ENCODE measurements around the gene DRC3. TPM values are rescaled to one million over a fixed set of nuclear protein-coding genes. Genes with fewer than 3 reads are reported as not detected.
A peak's percentile ranks its signal among the peaks of the same experiment; 100 is the strongest.

Gene DRC3
- total and polyA plus RNA-seq, 7 donors: 0.39 to 1.8 (median 0.69) TPM

DNA sequence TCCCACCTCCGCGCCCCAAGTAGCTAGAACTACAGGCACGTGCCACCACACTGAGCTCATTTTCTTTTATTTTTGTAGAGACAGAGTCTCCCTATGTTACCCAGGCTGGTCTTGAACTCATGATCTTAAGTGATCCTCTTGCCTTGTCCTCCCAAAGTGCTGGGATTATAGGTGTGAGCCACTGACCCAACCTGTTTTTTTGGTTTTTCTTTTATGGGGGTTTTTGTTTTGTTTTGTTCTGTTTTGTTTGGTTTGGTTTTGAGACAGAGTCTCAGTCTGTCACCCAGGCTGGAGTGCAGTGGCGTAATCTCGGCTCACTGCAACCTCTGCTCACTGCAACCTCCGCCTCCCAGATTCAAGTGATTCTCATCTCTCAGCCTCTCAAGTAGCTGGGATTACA, 82.9 kb downstream of the DRC3 start:
- no peaks in the 10 kb centered on the region for H3K9me3 ChIP-seq
- no peaks in the 10 kb centered on the region for H3K27me3 ChIP-seq (ENCODE audit: insufficient read depth in 3 of 3, low read length in 2 of 3)
- no peaks in the 10 kb centered on the region for H3K4me1 ChIP-seq
- H3K27ac ChIP-seq: no peak overlapping the region
- TF ChIP-seq CTCF (IDR thresholded peaks at IDR 0.05): no peak
- ATAC-seq (no peak), DNase-seq (no peak)
- WGBS, 3 donors: 93 to 97% (median 95%) methylated on average over 6 of the region's 6 CpGs
- intact Hi-C loops (cut with DNase I): no loop called here
- peaks cover 0 to 88% of the 10 kb centered on the region in 2 donors for H3K36me3 ChIP-seq (ENCODE audit: insufficient read depth in 1 of 2, low read depth in 1 of 2)
- no peak overlapping the region for H3K4me3 ChIP-seq

GRCh38 chr17:18056214-18056613, 83.6 kb downstream of the DRC3 start:
- ATAC-seq (no peak), DNase-seq (no peak)
- H3K27me3 ChIP-seq (ENCODE audit: insufficient read depth in 3 of 3, low read length in 2 of 3): no peaks in the 10 kb centered on the region
- WGBS, 3 donors: 89 to 100% (median 94%) methylated on average over 3 of the region's 3 CpGs
- intact Hi-C loops (cut with DNase I): no loop called here
- no peak for TF ChIP-seq CTCF (IDR thresholded peaks at IDR 0.05)
- no peak overlapping the region for H3K27ac ChIP-seq
- peaks cover 0 to 88% of the 10 kb centered on the region in 2 donors for H3K36me3 ChIP-seq (ENCODE audit: insufficient read depth in 1 of 2, low read depth in 1 of 2)
- no peaks in the 10 kb centered on the region for H3K9me3 ChIP-seq
- no peak overlapping the region for H3K4me3 ChIP-seq
- no peaks in the 10 kb centered on the region for H3K4me1 ChIP-seq

- 74 to 78% (median 75%) methylated on average over 5 of the region's 5 CpGs for WGBS, 3 donors
- Histone ChIP-seq H3K4me1 (peaks cover 8% of the 10 kb centered on the region), H3K9me3 (no peaks in the 10 kb centered on the region), H3K4me3 (no peak overlapping the region), H3K27me3 (ENCODE audit: insufficient read depth in 3 of 3, low read length in 2 of 3) (no peaks in the 10 kb centered on the region), H3K36me3 (ENCODE audit: insufficient read depth in 1 of 2, low read depth in 1 of 2) (peaks cover 0 to 88% of the 10 kb centered on the region in 2 donors), H3K27ac (no peak overlapping the region)
- no peak for TF ChIP-seq CTCF (IDR thresholded peaks at IDR 0.05)
- intact Hi-C loops (cut with DNase I): no loop called here
- DNase-seq (no peak), ATAC-seq (no peak)
These were observed 86.6 kb downstream of the DRC3 start for GRCh38 chr17:18059283-18059682.

- WGBS, 3 donors: 19 to 36% (median 23%) methylated on average over 2 of the region's 2 CpGs
- Histone ChIP-seq H3K27me3 (ENCODE audit: insufficient read depth in 3 of 3, low read length in 2 of 3) (no peaks in the 10 kb centered on the region), H3K4me1 (peaks cover 18% of the 10 kb centered on the region), H3K27ac (peak overlapping the region; percentile 89), H3K9me3 (no peaks in the 10 kb centered on the region), H3K36me3 (ENCODE audit: insufficient read depth in 1 of 2, low read depth in 1 of 2) (peaks cover 3 to 69% of the 10 kb centered on the region in 2 donors), H3K4me3 (no peak overlapping the region)
- ATAC-seq (peak; percentile 95 to 96 (median 96)), DNase-seq (peak in 1 of 2 donors; percentile 57)
- peak; percentile 46 for TF ChIP-seq CTCF (IDR thresholded peaks at IDR 0.05)
- intact Hi-C loops (cut with DNase I): no loop called here
These were observed 91.4 kb downstream of the DRC3 start for GRCh38 chr17:18064053-18064452.

DNA sequence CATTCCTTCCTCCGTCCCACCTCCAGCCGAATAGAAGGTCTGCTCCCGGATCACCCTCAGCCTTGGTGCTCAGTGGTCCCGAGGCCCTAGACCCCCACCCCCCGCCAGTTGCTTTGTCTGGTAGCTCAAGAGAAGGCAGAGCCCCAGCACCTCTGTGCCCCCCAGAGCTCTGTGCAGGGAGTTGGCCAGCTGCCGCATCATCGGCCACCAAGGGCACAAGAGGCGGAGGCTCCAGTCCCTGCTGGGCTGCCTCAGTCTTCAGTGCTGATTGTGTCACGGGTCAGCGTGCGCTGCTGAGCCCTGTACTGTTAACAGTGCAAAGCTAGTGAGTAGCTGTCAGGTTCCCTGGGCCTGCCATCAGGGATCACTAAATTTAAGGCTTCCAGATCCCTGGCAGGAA, 92.9 kb downstream of the DRC3 start:
- no peak overlapping the region for H3K4me3 ChIP-seq
- intact Hi-C loops (cut with DNase I): no loop called here
- ATAC-seq: no peak
- no peak for DNase-seq
- H3K27me3 ChIP-seq (ENCODE audit: insufficient read depth in 3 of 3, low read length in 2 of 3): no peaks in the 10 kb centered on the region
- peak overlapping the region; percentile 89 for H3K27ac ChIP-seq
- TF ChIP-seq CTCF (IDR thresholded peaks at IDR 0.05): no peak
- H3K36me3 ChIP-seq (ENCODE audit: insufficient read depth in 1 of 2, low read depth in 1 of 2): peaks cover 3 to 54% of the 10 kb centered on the region in 2 donors
- H3K9me3 ChIP-seq: no peaks in the 10 kb centered on the region
- WGBS, 3 donors: 94 to 99% (median 95%) methylated on average over 11 of the region's 11 CpGs
- H3K4me1 ChIP-seq: peaks cover 18% of the 10 kb centered on the region
